ENCODE measurements around the gene NOSTRIN. TPM values are rescaled to one million over a fixed set of nuclear protein-coding genes. Genes with fewer than 3 reads are reported as not detected.
"Not testable (repeated sequence)": the region's sequence is repeated elsewhere in the genome, so short reads cannot be mapped to it uniquely, and the experiment has no call there.

Gene NOSTRIN
- total RNA-seq, 1 experiment from 2014 or later: 0.51 TPM

- BruUV-seq (replicated peaks): no TSS peak
- peaks cover 4% of the 10 kb centered on the region for H3K36me3 Mint-ChIP-seq (ENCODE audit: insufficient read depth, unreplicated experiment)
- CTCF ChIA-PET: interaction anchor here (0.6 to 0.9 kb wide), 3 partner anchors 16 to 720 kb away, joined by 3 to 7 read pairs (median 3); partner anchors contain the start of gene SPC25
- intact Hi-C loops (cut with micrococcal nuclease): no loop called here
- POLR2A ChIA-PET: interaction anchor here (0.5 kb wide), 1 partner anchor 28 kb away, joined by 4 read pairs; no protein-coding TSS in a partner anchor
- H3K4me3 Mint-ChIP-seq (ENCODE audit: unreplicated experiment): no peak overlapping the region
- no peak overlapping the region for H3K27ac Mint-ChIP-seq (ENCODE audit: low read depth, unreplicated experiment)
- no peak for DNase-seq (ENCODE audit: unreplicated experiment)
- H3K27me3 Mint-ChIP-seq (ENCODE audit: insufficient read depth, unreplicated experiment): no peaks in the 10 kb centered on the region
- H3K4me1 Mint-ChIP-seq (ENCODE audit: insufficient read depth, unreplicated experiment): peaks cover 6% of the 10 kb centered on the region
- H3K9me3 Mint-ChIP-seq (ENCODE audit: unreplicated experiment): no peaks in the 10 kb centered on the region
- TF ChIP-seq, protein P1, sequence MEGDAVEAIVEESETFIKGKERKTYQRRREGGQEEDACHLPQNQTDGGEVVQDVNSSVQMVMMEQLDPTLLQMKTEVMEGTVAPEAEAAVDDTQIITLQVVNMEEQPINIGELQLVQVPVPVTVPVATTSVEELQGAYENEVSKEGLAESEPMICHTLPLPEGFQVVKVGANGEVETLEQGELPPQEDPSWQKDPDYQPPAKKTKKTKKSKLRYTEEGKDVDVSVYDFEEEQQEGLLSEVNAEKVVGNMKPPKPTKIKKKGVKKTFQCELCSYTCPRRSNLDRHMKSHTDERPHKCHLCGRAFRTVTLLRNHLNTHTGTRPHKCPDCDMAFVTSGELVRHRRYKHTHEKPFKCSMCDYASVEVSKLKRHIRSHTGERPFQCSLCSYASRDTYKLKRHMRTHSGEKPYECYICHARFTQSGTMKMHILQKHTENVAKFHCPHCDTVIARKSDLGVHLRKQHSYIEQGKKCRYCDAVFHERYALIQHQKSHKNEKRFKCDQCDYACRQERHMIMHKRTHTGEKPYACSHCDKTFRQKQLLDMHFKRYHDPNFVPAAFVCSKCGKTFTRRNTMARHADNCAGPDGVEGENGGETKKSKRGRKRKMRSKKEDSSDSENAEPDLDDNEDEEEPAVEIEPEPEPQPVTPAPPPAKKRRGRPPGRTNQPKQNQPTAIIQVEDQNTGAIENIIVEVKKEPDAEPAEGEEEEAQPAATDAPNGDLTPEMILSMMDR (IDR thresholded peaks at IDR 0.05; ENCODE audit: unreplicated experiment): no peak
Observed at GRCh38 chr2:168874368-168875054, 72.1 kb downstream of the NOSTRIN start.

DNA sequence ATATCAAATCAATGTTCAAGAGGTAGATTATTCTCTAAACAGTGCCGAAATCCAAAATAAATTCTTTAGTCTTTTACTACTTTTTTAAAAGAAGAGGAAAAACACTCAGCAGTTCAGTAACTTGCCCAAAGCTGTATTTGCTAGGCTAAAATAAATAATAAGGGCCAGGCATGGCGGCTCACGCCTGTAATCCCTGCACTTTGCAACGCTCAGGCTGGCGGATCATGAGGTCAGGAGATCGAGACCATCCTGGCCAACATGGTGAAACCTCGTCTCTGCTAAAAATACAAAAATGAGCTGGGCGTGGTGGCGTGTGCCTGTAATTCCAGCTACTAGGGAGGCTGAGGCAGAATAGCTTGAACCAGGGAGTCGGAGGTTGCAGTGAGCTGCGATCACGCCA, 79.7 kb downstream of the NOSTRIN start:
- BruUV-seq (replicated peaks); H3K27ac Mint-ChIP-seq (ENCODE audit: low read depth, unreplicated experiment); H3K9me3 Mint-ChIP-seq (ENCODE audit: unreplicated experiment); CTCF ChIA-PET; H3K4me3 Mint-ChIP-seq (ENCODE audit: unreplicated experiment); intact Hi-C loops (cut with micrococcal nuclease); DNase-seq (ENCODE audit: unreplicated experiment); H3K27me3 Mint-ChIP-seq (ENCODE audit: insufficient read depth, unreplicated experiment): not testable (repeated sequence)
- peaks cover 11% of the 10 kb centered on the region for H3K36me3 Mint-ChIP-seq (ENCODE audit: insufficient read depth, unreplicated experiment)
- POLR2A ChIA-PET: interaction anchor here (0.7 kb wide), 1 partner anchor 12 kb away, joined by 3 read pairs; no protein-coding TSS in a partner anchor
- peaks cover 10% of the 10 kb centered on the region for H3K4me1 Mint-ChIP-seq (ENCODE audit: insufficient read depth, unreplicated experiment)

GRCh38 chr2:168884975-168885374, 82.5 kb downstream of the NOSTRIN start:
- peaks cover 11% of the 10 kb centered on the region for H3K36me3 Mint-ChIP-seq (ENCODE audit: insufficient read depth, unreplicated experiment)
- peaks cover 8% of the 10 kb centered on the region for H3K4me1 Mint-ChIP-seq (ENCODE audit: insufficient read depth, unreplicated experiment)
- POLR2A ChIA-PET: no interaction called here
- TF ChIP-seq, protein P1 (IDR thresholded peaks at IDR 0.05; ENCODE audit: unreplicated experiment): no peak
- peak; percentile 3 for DNase-seq (ENCODE audit: unreplicated experiment)
- intact Hi-C loops (cut with micrococcal nuclease): no loop called here
- no peak overlapping the region for H3K27ac Mint-ChIP-seq (ENCODE audit: low read depth, unreplicated experiment)
- BruUV-seq (replicated peaks): no TSS peak
- H3K4me3 Mint-ChIP-seq (ENCODE audit: unreplicated experiment): no peak overlapping the region
- CTCF ChIA-PET: no interaction called here
- no peaks in the 10 kb centered on the region for H3K27me3 Mint-ChIP-seq (ENCODE audit: insufficient read depth, unreplicated experiment)
- H3K9me3 Mint-ChIP-seq (ENCODE audit: unreplicated experiment): no peaks in the 10 kb centered on the region

- ChIA-PET CTCF (interaction anchor here (1.2 kb wide), 1 partner anchor 15 kb away, joined by 3 read pairs; no protein-coding TSS in a partner anchor), POLR2A (no interaction called here)
- H3K9me3 Mint-ChIP-seq (ENCODE audit: unreplicated experiment): no peaks in the 10 kb centered on the region
- peaks cover 13% of the 10 kb centered on the region for H3K4me1 Mint-ChIP-seq (ENCODE audit: insufficient read depth, unreplicated experiment)
- peaks cover 11% of the 10 kb centered on the region for H3K36me3 Mint-ChIP-seq (ENCODE audit: insufficient read depth, unreplicated experiment)
- no TSS peak for BruUV-seq (replicated peaks)
- peaks cover 33% of the 10 kb centered on the region for H3K27me3 Mint-ChIP-seq (ENCODE audit: insufficient read depth, unreplicated experiment)
- TF ChIP-seq, protein P1 (IDR thresholded peaks at IDR 0.05; ENCODE audit: unreplicated experiment): no peak
- peak overlapping the region; percentile 89 for H3K4me3 Mint-ChIP-seq (ENCODE audit: unreplicated experiment)
- intact Hi-C loops (cut with micrococcal nuclease): no loop called here
- no peak overlapping the region for H3K27ac Mint-ChIP-seq (ENCODE audit: low read depth, unreplicated experiment)
- no peak for DNase-seq (ENCODE audit: unreplicated experiment)
Observed at GRCh38 chr2:168889635-168890005, 87.2 kb downstream of the NOSTRIN start.
